Neural cell (in vitro differentiated cells): ENCODE measurements around the gene ZBTB7B. TPM values are rescaled to one million over a fixed set of nuclear protein-coding genes. Genes with fewer than 3 reads are reported as not detected.

Experiments used
- H2AFZ ChIP-seq: fragments of 200-600, 300-800 bp; sonication (generic), shearing (Covaris generic); 2 replicates; pipeline ENCODE4 v1.6.0; 2014; ENCODE audit warnings: low read depth, mild to moderate bottlenecking, antibody characterized with exemption, low read length, moderate library complexity
- H3F3A ChIP-seq: fragments of 200-600 bp; shearing (Covaris generic); 2 replicates; pipeline ENCODE4 v1.6.1; 2016; ENCODE audit warnings: mild to moderate bottlenecking, moderate library complexity, mixed read lengths, antibody characterized with exemption, low read length; ENCODE audit not compliant: insufficient read depth, poor library complexity, severe bottlenecking
- H3K27ac ChIP-seq: fragments of 200-600, 300-800 bp; sonication (generic), shearing (Covaris generic); 2 replicates; pipeline ENCODE4 v1.5.1; 2014; ENCODE audit warnings: mild to moderate bottlenecking, low read length, moderate library complexity
- H3K27me3 ChIP-seq: fragments of 300-800, 200-600 bp; sonication (generic), shearing (Covaris generic); 2 replicates; pipeline ENCODE4 v1.6.0; 2014; ENCODE audit warnings: mild to moderate bottlenecking, low read depth, low read length, moderate library complexity; ENCODE audit not compliant: insufficient read depth
- H3K36me3 ChIP-seq: fragments of 300-800, 200-600 bp; sonication (generic), shearing (Covaris generic); 2 replicates; pipeline ENCODE4 v1.5.1; 2014; ENCODE audit warnings: mild to moderate bottlenecking, antibody characterized with exemption, low read length, moderate library complexity; ENCODE audit not compliant: insufficient read depth
- H3K4me2 ChIP-seq: fragments of 300-800, 200-600 bp; sonication (generic), shearing (Covaris generic); 2 replicates; pipeline ENCODE4 v1.6.0; 2014; ENCODE audit warnings: mild to moderate bottlenecking, low read length
- H3K4me3 ChIP-seq: fragments of 300-800, 200-600 bp; sonication (generic), shearing (Covaris generic); 2 replicates; pipeline ENCODE4 v1.5.1; 2014; ENCODE audit warnings: mild to moderate bottlenecking, low read length, moderate library complexity
- H3K79me2 ChIP-seq: fragments of 200-600 bp; shearing (Covaris generic); replicated peaks from 2 replicates; pipeline ENCODE4 v1.6.0; 2014; ENCODE audit warnings: mild to moderate bottlenecking, low read length, moderate library complexity; ENCODE audit not compliant: insufficient read depth
- H3K9ac ChIP-seq: fragments of 300-800, 200-600 bp; sonication (generic), shearing (Covaris generic); 2 replicates; pipeline ENCODE4 v1.6.1; 2016; ENCODE audit warnings: mild to moderate bottlenecking, low read length, mixed read lengths
- H3K9me2 ChIP-seq: fragments of 200-600 bp; shearing (Covaris generic); 2 replicates; pipeline ENCODE4 v1.6.1; 2016; ENCODE audit warnings: mild to moderate bottlenecking, low read length, mixed read lengths; ENCODE audit not compliant: insufficient read depth
- H3K9me3 ChIP-seq: fragments of 200-600, 300-800 bp; sonication (generic), shearing (Covaris generic); 2 replicates; pipeline ENCODE4 v1.6.1; 2016; ENCODE audit warnings: mild to moderate bottlenecking, mixed run types, low read length, moderate library complexity, mixed read lengths
- H4K20me1 ChIP-seq: fragments of 200-600 bp; shearing (Covaris generic); 2 replicates; pipeline ENCODE4 v1.6.1; 2016; ENCODE audit warnings: mild to moderate bottlenecking, mixed run types; ENCODE audit not compliant: insufficient read depth
- EP300 ChIP-seq: fragments of 450-650 bp; conservative IDR thresholded peaks from 2 replicates; pipeline ENCODE4 v1.6.1; 2014; ENCODE audit warnings: antibody characterized with exemption, mild to moderate bottlenecking, moderate library complexity; ENCODE audit not compliant: poor library complexity, severe bottlenecking
- EZH2 ChIP-seq: fragments of 200-600, 300-800 bp; shearing (Covaris generic), sonication (generic); IDR thresholded peaks from 2 replicates; pipeline ENCODE4 v1.6.1; 2014; ENCODE audit warnings: antibody characterized with exemption, low read length, borderline replicate concordance, mild to moderate bottlenecking; ENCODE audit not compliant: insufficient read depth, poor library complexity, severe bottlenecking
- MXI1 ChIP-seq: fragments of 450-650 bp; conservative IDR thresholded peaks from 2 replicates; pipeline ENCODE4 v1.6.1; 2014; ENCODE audit warnings: antibody characterized with exemption, mild to moderate bottlenecking; ENCODE audit not compliant: poor library complexity, severe bottlenecking
- POLR2AphosphoS5 ChIP-seq: IDR thresholded peaks from 2 replicates; pipeline ENCODE4 v1.6.1; 2012
- RAD21 ChIP-seq: fragments of 450-650 bp; conservative IDR thresholded peaks from 2 replicates; pipeline ENCODE4 v1.6.1; 2014; ENCODE audit warnings: antibody characterized with exemption, mild to moderate bottlenecking, moderate library complexity
- SMC3 ChIP-seq: fragments of 450-650 bp; conservative IDR thresholded peaks from 2 replicates; pipeline ENCODE4 v1.6.1; 2014; ENCODE audit warnings: antibody characterized with exemption, mild to moderate bottlenecking, moderate library complexity; ENCODE audit not compliant: poor library complexity
- TAF1 ChIP-seq: IDR thresholded peaks from 2 replicates; pipeline ENCODE4 v1.6.1; 2012; ENCODE audit warnings: low read depth
- polyA plus RNA-seq: library from polyadenylated mRNA; depleted of rRNA; stranded (reverse); fragments of >200 nt; gene quantifications from 2 replicates; pipeline ENCODE4 v1.2.3, GENCODE V29; 2014
- TF ChIP-seq, protein P1 (sequence below): IDR thresholded peaks from 2 replicates; pipeline ENCODE4 v1.6.1; 2012; ENCODE audit warnings: borderline replicate concordance
- TF ChIP-seq, protein P2 (sequence below): fragments of 450-650 bp; IDR thresholded peaks from 2 replicates; pipeline ENCODE4 v1.5.1; 2014; ENCODE audit warnings: antibody characterized with exemption, mild to moderate bottlenecking, moderate library complexity; ENCODE audit not compliant: poor library complexity, severe bottlenecking

Gene ZBTB7B
- polyA plus RNA-seq, 1 donor from 2014 or later, result 0.54 TPM

DNA sequence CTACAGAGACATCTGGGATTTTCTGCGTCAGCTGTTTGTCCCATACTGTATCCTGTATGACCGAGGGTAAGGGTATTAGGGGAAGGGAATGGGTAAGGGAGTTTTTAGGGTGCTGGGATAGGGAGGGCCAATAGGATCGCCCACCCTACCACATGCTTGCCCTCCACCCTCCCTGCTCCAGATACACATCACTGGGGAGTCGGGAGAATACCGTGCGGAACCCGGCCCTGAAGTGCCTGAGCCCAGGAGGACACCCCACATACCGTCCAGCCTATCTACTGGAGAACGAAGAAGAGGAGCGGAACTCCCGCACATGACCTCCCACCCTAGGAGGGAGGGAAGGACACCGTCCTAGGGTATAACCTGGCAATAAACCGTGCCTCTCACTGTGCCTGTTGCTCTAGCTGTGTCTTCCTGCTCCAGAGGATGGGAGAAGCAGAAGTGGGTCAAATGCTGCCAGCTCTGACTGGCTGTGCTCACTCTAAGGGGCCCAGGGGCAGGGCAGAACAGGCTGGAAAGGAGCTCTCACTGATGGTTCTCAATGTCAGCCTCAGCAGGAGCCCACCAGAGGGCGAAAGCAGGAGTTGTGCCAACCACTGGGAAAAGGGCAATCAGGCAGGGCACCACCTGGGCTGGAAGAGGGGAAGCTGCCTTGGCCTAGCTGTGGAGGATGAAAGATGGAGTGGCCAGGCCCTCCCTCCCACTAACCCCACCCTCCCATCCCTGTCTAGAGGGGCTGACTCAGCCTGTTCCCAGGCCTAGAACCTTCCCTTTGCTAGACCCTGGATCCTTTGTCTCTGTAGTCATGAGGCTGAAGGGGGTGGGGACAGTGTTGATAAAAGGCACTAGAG lies 9.7 kb upstream of the ZBTB7B start:
- no peak overlapping the region for H3K27ac ChIP-seq
- H3K9me2 ChIP-seq, result no peaks in the 10 kb centered on the region
- H3K27me3 ChIP-seq, result no peaks in the 10 kb centered on the region
- H4K20me1 ChIP-seq, result no peaks in the 10 kb centered on the region
- H3K36me3 ChIP-seq, result no peaks in the 10 kb centered on the region
- no peak overlapping the region for H3K4me2 ChIP-seq
- no peak overlapping the region for H3K9ac ChIP-seq
- no peak overlapping the region for H2AFZ ChIP-seq
- H3F3A ChIP-seq, result no peaks in the 10 kb centered on the region
- H3K9me3 ChIP-seq, result no peaks in the 10 kb centered on the region
- H3K4me3 ChIP-seq, result no peak overlapping the region
- TF ChIP-seq SMC3, result no peak
- TF ChIP-seq MXI1, result no peak
- TF ChIP-seq, protein P1, sequence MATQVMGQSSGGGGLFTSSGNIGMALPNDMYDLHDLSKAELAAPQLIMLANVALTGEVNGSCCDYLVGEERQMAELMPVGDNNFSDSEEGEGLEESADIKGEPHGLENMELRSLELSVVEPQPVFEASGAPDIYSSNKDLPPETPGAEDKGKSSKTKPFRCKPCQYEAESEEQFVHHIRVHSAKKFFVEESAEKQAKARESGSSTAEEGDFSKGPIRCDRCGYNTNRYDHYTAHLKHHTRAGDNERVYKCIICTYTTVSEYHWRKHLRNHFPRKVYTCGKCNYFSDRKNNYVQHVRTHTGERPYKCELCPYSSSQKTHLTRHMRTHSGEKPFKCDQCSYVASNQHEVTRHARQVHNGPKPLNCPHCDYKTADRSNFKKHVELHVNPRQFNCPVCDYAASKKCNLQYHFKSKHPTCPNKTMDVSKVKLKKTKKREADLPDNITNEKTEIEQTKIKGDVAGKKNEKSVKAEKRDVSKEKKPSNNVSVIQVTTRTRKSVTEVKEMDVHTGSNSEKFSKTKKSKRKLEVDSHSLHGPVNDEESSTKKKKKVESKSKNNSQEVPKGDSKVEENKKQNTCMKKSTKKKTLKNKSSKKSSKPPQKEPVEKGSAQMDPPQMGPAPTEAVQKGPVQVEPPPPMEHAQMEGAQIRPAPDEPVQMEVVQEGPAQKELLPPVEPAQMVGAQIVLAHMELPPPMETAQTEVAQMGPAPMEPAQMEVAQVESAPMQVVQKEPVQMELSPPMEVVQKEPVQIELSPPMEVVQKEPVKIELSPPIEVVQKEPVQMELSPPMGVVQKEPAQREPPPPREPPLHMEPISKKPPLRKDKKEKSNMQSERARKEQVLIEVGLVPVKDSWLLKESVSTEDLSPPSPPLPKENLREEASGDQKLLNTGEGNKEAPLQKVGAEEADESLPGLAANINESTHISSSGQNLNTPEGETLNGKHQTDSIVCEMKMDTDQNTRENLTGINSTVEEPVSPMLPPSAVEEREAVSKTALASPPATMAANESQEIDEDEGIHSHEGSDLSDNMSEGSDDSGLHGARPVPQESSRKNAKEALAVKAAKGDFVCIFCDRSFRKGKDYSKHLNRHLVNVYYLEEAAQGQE, result no peak
- no peak for TF ChIP-seq EZH2
- no peak for TF ChIP-seq EP300
- no peak for TF ChIP-seq POLR2AphosphoS5
- TF ChIP-seq TAF1, result no peak
- TF ChIP-seq, protein P2, sequence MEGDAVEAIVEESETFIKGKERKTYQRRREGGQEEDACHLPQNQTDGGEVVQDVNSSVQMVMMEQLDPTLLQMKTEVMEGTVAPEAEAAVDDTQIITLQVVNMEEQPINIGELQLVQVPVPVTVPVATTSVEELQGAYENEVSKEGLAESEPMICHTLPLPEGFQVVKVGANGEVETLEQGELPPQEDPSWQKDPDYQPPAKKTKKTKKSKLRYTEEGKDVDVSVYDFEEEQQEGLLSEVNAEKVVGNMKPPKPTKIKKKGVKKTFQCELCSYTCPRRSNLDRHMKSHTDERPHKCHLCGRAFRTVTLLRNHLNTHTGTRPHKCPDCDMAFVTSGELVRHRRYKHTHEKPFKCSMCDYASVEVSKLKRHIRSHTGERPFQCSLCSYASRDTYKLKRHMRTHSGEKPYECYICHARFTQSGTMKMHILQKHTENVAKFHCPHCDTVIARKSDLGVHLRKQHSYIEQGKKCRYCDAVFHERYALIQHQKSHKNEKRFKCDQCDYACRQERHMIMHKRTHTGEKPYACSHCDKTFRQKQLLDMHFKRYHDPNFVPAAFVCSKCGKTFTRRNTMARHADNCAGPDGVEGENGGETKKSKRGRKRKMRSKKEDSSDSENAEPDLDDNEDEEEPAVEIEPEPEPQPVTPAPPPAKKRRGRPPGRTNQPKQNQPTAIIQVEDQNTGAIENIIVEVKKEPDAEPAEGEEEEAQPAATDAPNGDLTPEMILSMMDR, result no peak
- H3K79me2 ChIP-seq, result no peaks in the 10 kb centered on the region

DNA sequence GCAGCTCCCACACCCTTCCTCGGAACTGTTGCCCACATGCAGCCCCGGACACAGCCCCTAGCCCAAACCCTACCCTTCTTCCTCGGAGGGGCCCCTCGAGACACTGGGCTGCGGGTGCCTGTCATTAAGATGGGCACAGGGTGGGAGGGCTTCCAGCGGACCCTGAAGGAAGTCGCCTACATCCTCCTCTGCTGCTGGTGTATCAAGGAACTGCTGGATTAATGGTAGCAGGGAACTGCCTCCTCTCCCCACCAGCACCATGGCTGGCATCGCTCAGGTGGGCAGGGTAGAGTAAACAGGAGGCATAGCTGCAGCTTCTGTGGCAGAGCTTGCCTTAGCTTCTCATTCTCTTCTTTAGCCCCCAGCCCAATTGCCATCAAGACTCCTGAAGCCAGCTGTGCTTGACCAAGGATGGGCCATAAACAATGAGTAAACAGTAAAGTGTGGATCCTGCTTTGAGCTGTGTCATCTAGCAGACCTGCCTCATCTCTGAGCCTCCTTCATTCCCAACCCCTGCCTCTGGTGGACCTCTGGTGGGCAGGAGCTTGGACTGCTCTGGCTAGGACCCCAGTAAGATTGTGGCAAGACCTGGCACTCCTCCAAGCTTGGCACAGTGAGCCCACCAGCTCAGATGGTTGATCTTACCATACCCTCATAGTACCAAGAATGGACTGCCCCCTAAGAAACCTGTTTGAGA lies 8.9 kb upstream of the ZBTB7B start, which contains the start of gene LENEP:
LENEP (plus strand) TSS at position 15 of the 697 bp plus-strand sequence; CDS start at position 37, 22 bp downstream.
- Histone ChIP-seq H3K9me2 (no peaks in the 10 kb centered on the region), H3K27me3 (no peaks in the 10 kb centered on the region), H3K9ac (no peak within 1 kb of the TSS), H3K27ac (no peak within 1 kb of the TSS), H2AFZ (no peak within 1 kb of the TSS), H3F3A (no peaks in the 10 kb centered on the region), H3K9me3 (no peaks in the 10 kb centered on the region), H3K4me2 (no peak within 1 kb of the TSS), H4K20me1 (no peaks in the 10 kb centered on the region), H3K4me3 (no peak within 1 kb of the TSS), H3K36me3 (no peaks in the 10 kb centered on the region), H3K79me2 (no peaks in the 10 kb centered on the region)
- TF ChIP-seq, protein P2, result no peak
- TF ChIP-seq RAD21 (no peak), MXI1 (no peak), TAF1 (no peak), SMC3 (no peak), EZH2 (no peak), EP300 (no peak), POLR2AphosphoS5 (no peak)
- TF ChIP-seq, protein P1, result no peak
